GM12878 (cell line): ENCODE data around the gene DHFR. TPM values are rescaled to one million over a fixed set of nuclear protein-coding genes. Genes with fewer than 3 reads are reported as not detected.

ENCODE experiments used
- ATAC-seq: fragments of 200-7000 bp; cut with Tn5 transposase; 3 replicates; pipeline ENCODE4 v1.9.1; 2020; ENCODE audit warnings: mild to moderate bottlenecking, moderate library complexity
- BruUV-seq: library from RNA; stranded (reverse); fragments of 400-500 nt; replicated peaks from 2 replicates; lab custom pipeline; 2021; lab: Mats Ljungman, UMichigan
- CTCF ChIA-PET: fragments of 300-600 bp; sonication (Branson Sonifier 250); formaldehyde crosslinking; extraction: SDS; loops from one replicate; lab custom pipeline; 2021; ENCODE audit warnings: inconsistent platforms; lab: Yijun Ruan, JAX
- POLR2A ChIA-PET: fragments of 350-600 bp; formaldehyde crosslinking; extraction: SDS; loops from one replicate; lab custom pipeline; 2021; ENCODE audit warnings: inconsistent platforms; lab: Charles Lee
- RAD21 ChIA-PET: fragments of 300-600 bp; sonication (Branson Sonifier 250); formaldehyde crosslinking; loops from one replicate; lab custom pipeline; 2023; ENCODE audit warnings: antibody characterized with exemption; ENCODE audit not compliant: unreplicated experiment; lab: Charles Lee
- SMC1A ChIA-PET: fragments of 300-600 bp; sonication (Branson Sonifier 250); formaldehyde crosslinking; loops from one replicate; lab custom pipeline; 2023; ENCODE audit not compliant: unreplicated experiment, uncharacterized antibody; lab: Charles Lee
- DNase-seq: peaks from one replicate; pipeline ENCODE4 v3.0.0-alpha.2; 2011; ENCODE audit warnings: low read depth, low spot score
- FAIRE-seq: peaks from 3 replicates; lab custom pipeline; 2011; peaks lifted over from hg19 to GRCh38; lab: Jason Lieb, UNC
- H2AFZ ChIP-seq: 2 replicates; pipeline ENCODE4 v1.6.0; 2011; ENCODE audit warnings: low read depth, low read length, control low read depth; ENCODE audit not compliant: control insufficient read depth
- H3K27ac ChIP-seq: 2 replicates; pipeline ENCODE4 v1.5.1; 2011; ENCODE audit warnings: control low read depth; ENCODE audit not compliant: control insufficient read depth, insufficient read depth
- H3K27me3 ChIP-seq, 2 experiments: replicated peaks in 1 of 2; 2 replicates each; pipeline versions ENCODE4 v1.6.0 to v1.6.1; 2011; ENCODE audit warnings: low read length in 1 of 2; ENCODE audit not compliant: control insufficient read depth in 2 of 2, insufficient read depth in 2 of 2
- H3K36me3 ChIP-seq, 2 experiments: 2 replicates each; pipeline ENCODE4 v1.5.1; 2011; ENCODE audit warnings: low read length in 1 of 2; ENCODE audit not compliant: control insufficient read depth in 2 of 2, insufficient read depth in 2 of 2
- H3K4me1 ChIP-seq: 2 replicates; pipeline ENCODE4 v1.6.1; 2011; ENCODE audit warnings: mild to moderate bottlenecking, low read length, moderate library complexity, mixed read lengths; ENCODE audit not compliant: control insufficient read depth, insufficient read depth
- H3K4me2 ChIP-seq: 2 replicates; pipeline ENCODE4 v1.6.0; 2011; ENCODE audit warnings: control low read depth; ENCODE audit not compliant: control insufficient read depth, insufficient read depth
- H3K4me3 ChIP-seq: fragments of 200-600 bp; sonication (generic); 2 replicates; pipeline ENCODE4 v1.5.1; 2016
- H3K79me2 ChIP-seq: 2 replicates; pipeline ENCODE4 v1.6.0; 2011; ENCODE audit warnings: low read length; ENCODE audit not compliant: control insufficient read depth, insufficient read depth
- H3K9ac ChIP-seq: 2 replicates; pipeline ENCODE4 v1.8.0; 2011; ENCODE audit warnings: low read length, control low read depth, mixed read lengths; ENCODE audit not compliant: control insufficient read depth, insufficient read depth
- H3K9me3 ChIP-seq: replicated peaks from 3 replicates; pipeline ENCODE4 v1.5.1; 2011; ENCODE audit warnings: mild to moderate bottlenecking, low read length; ENCODE audit not compliant: control insufficient read depth, insufficient read depth
- H4K20me1 ChIP-seq: 2 replicates; pipeline ENCODE4 v1.6.0; 2011; ENCODE audit not compliant: control insufficient read depth, insufficient read depth
- CBFB ChIP-seq: IDR thresholded peaks from 2 replicates; pipeline ENCODE4 v1.6.1; 2016; ENCODE audit warnings: antibody characterized with exemption, low read depth
- CHD1 ChIP-seq: IDR thresholded peaks from 2 replicates; pipeline ENCODE4 v1.6.1; 2012; ENCODE audit warnings: low read depth, low read length, improper control_type of control experiment
- POLR2A ChIP-seq: IDR thresholded peaks from 2 replicates; pipeline ENCODE4 v1.6.1; 2011; ENCODE audit warnings: low read depth, mild to moderate bottlenecking, low read length
- TAF1 ChIP-seq: IDR thresholded peaks from 2 replicates; pipeline ENCODE4 v1.6.1; 2011; ENCODE audit warnings: mild to moderate bottlenecking, low read depth, low read length, borderline replicate concordance
- YY1 ChIP-seq: IDR thresholded peaks from 2 replicates; pipeline ENCODE4 v1.6.1; 2011; ENCODE audit warnings: low read depth, mild to moderate bottlenecking, low read length
- ZBED1 ChIP-seq: IDR thresholded peaks from 2 replicates; pipeline ENCODE4 v1.6.1; 2016; ENCODE audit warnings: borderline replicate concordance
- ZNF24 ChIP-seq: fragments of 450-650 bp; IDR thresholded peaks from 2 replicates; pipeline ENCODE4 v1.6.1; 2017; ENCODE audit warnings: antibody characterized with exemption, mild to moderate bottlenecking
- WGBS: methylation state at CpG from one replicate; pipeline ENCODE4 v1.1.6; 2016; ENCODE audit warnings: low lambda C conversion rate; ENCODE audit not compliant: insufficient replicate concordance, insufficient coverage; ENCODE audit errors: missing lambda C conversion rate; 5-methylcytosine and 5-hydroxymethylcytosine counted together
- in situ Hi-C: fragments of 300-500 bp; cut with MboI; formaldehyde crosslinking; loops from 9 replicates; pipeline ENCODE4 v1.14.3; 2018; ENCODE audit warnings: mixed read lengths
- intact Hi-C: fragments of 100-400 bp; cut with micrococcal nuclease; formaldehyde crosslinking; loops from one replicate; pipeline ENCODE4 v1.14.2; 2022; ENCODE audit not compliant: unreplicated experiment
- polyA plus RNA-seq, 11 experiments: library from polyadenylated mRNA; depleted of rRNA in 4 of 11; unstranded in 6 of 11; stranded (reverse) in 5 of 11; fragments of >200 nt; fragmentation: Nextera tagmentation in 4 of 11; fragmentation: Illumina TruSeq in 1 of 11; extraction: Ambion mirVana in 4 of 11; extraction: Trizol in 1 of 11; gene quantifications; 1 replicate in 1 of 11; 2 replicates in 10 of 11; pipeline versions ENCODE4 v1.2.1 to v1.2.3, GENCODE V29; 2011 to 2016; ENCODE audit warnings: inconsistent platforms in 2 of 11, missing spikeins in 2 of 11, low read depth in 1 of 11
- total RNA-seq, 4 experiments: library from RNA; depleted of rRNA in 3 of 4; stranded (reverse); fragments of >200 nt in 3 of 4; fragmentation: Illumina TruSeq in 1 of 4; extraction: Trizol in 1 of 4; gene quantifications; 2 replicates each; pipeline versions ENCODE4 v1.2.1 to v1.2.3, GENCODE V29; 2013 to 2021
- TF ChIP-seq, protein P1 (sequence below): IDR thresholded peaks from 2 replicates; pipeline ENCODE4 v1.6.1; 2012; ENCODE audit warnings: improper control_type of control experiment, low read depth, low read length; ENCODE audit not compliant: insufficient replicate concordance
- TF ChIP-seq, protein P2 (sequence below): IDR thresholded peaks from 2 replicates; pipeline ENCODE4 v1.6.1; 2012; ENCODE audit warnings: low read depth, low read length, improper control_type of control experiment
- TF ChIP-seq, protein P3 (sequence below): fragments of 450-650 bp; IDR thresholded peaks from 2 replicates; pipeline ENCODE4 v1.6.1; 2017; ENCODE audit warnings: mild to moderate bottlenecking, moderate library complexity
- TF ChIP-seq, protein P4 (sequence below): fragments of 450-650 bp; IDR thresholded peaks from 2 replicates; pipeline ENCODE4 v1.6.1; 2016; ENCODE audit warnings: mild to moderate bottlenecking, moderate library complexity, borderline replicate concordance

DHFR gene
- total and polyA plus RNA-seq, 10 of the 15 experiments (the other 5 are each of a cell fraction or from before 2014, with no cell fraction given): 57.9 to 143 (median 71.4) TPM

DNA sequence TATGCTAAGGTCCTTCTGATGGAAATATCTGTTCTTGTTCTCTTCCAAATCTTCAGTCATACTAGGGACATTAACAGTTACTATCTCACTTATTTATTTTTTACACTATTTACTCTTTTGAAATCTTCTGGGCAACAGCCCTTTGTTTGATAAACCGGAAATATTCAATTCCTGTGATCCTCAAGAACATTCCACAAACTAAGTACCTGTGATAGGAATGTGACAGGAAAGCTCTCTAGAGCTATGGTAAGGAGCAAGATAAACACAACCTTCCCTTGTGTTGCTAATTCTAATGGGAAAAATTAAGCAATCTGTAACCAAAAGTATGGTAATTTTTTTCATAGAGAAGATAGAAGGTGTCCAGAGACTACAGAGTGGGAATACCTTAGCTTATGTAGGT, 62.7 kb downstream of the DHFR start:
- Histone ChIP-seq H3K79me2 (no peaks in the 10 kb centered on the region), H4K20me1 (no peaks in the 10 kb centered on the region), H3K4me2 (no peak overlapping the region), H3K36me3 (no peaks in the 10 kb centered on the region), H2AFZ (no peak overlapping the region), H3K27ac (no peak overlapping the region), H3K9me3 (no peaks in the 10 kb centered on the region), H3K4me1 (no peaks in the 10 kb centered on the region), H3K27me3 (no peaks in the 10 kb centered on the region), H3K4me3 (no peak overlapping the region), H3K9ac (no peak overlapping the region)
- RAD21 ChIA-PET: interaction anchor here (0.6 kb wide), 1 partner anchor 1681 kb away, joined by 3 read pairs; no protein-coding TSS in a partner anchor
- FAIRE-seq: no peak
- POLR2A ChIA-PET: no interaction called here
- WGBS: 0% methylated on average over 1 of the region's 1 CpG
- ATAC-seq: no peak
- CTCF ChIA-PET: no interaction called here
- DNase-seq: no peak
- no TSS peak for BruUV-seq
- in situ Hi-C loops: no loop called here
- SMC1A ChIA-PET: interaction anchor here (1.0 kb wide), 1 partner anchor 16 kb away, joined by 3 read pairs; no protein-coding TSS in a partner anchor
- intact Hi-C loops: no loop called here
- TF ChIP-seq, protein P1, sequence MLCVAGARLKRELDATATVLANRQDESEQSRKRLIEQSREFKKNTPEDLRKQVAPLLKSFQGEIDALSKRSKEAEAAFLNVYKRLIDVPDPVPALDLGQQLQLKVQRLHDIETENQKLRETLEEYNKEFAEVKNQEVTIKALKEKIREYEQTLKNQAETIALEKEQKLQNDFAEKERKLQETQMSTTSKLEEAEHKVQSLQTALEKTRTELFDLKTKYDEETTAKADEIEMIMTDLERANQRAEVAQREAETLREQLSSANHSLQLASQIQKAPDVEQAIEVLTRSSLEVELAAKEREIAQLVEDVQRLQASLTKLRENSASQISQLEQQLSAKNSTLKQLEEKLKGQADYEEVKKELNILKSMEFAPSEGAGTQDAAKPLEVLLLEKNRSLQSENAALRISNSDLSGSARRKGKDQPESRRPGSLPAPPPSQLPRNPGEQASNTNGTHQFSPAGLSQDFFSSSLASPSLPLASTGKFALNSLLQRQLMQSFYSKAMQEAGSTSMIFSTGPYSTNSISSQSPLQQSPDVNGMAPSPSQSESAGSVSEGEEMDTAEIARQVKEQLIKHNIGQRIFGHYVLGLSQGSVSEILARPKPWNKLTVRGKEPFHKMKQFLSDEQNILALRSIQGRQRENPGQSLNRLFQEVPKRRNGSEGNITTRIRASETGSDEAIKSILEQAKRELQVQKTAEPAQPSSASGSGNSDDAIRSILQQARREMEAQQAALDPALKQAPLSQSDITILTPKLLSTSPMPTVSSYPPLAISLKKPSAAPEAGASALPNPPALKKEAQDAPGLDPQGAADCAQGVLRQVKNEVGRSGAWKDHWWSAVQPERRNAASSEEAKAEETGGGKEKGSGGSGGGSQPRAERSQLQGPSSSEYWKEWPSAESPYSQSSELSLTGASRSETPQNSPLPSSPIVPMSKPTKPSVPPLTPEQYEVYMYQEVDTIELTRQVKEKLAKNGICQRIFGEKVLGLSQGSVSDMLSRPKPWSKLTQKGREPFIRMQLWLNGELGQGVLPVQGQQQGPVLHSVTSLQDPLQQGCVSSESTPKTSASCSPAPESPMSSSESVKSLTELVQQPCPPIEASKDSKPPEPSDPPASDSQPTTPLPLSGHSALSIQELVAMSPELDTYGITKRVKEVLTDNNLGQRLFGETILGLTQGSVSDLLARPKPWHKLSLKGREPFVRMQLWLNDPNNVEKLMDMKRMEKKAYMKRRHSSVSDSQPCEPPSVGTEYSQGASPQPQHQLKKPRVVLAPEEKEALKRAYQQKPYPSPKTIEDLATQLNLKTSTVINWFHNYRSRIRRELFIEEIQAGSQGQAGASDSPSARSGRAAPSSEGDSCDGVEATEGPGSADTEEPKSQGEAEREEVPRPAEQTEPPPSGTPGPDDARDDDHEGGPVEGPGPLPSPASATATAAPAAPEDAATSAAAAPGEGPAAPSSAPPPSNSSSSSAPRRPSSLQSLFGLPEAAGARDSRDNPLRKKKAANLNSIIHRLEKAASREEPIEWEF: no peak
- TF ChIP-seq, protein P2, sequence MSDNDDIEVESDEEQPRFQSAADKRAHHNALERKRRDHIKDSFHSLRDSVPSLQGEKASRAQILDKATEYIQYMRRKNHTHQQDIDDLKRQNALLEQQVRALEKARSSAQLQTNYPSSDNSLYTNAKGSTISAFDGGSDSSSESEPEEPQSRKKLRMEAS: no peak
- TF ChIP-seq, protein P3, sequence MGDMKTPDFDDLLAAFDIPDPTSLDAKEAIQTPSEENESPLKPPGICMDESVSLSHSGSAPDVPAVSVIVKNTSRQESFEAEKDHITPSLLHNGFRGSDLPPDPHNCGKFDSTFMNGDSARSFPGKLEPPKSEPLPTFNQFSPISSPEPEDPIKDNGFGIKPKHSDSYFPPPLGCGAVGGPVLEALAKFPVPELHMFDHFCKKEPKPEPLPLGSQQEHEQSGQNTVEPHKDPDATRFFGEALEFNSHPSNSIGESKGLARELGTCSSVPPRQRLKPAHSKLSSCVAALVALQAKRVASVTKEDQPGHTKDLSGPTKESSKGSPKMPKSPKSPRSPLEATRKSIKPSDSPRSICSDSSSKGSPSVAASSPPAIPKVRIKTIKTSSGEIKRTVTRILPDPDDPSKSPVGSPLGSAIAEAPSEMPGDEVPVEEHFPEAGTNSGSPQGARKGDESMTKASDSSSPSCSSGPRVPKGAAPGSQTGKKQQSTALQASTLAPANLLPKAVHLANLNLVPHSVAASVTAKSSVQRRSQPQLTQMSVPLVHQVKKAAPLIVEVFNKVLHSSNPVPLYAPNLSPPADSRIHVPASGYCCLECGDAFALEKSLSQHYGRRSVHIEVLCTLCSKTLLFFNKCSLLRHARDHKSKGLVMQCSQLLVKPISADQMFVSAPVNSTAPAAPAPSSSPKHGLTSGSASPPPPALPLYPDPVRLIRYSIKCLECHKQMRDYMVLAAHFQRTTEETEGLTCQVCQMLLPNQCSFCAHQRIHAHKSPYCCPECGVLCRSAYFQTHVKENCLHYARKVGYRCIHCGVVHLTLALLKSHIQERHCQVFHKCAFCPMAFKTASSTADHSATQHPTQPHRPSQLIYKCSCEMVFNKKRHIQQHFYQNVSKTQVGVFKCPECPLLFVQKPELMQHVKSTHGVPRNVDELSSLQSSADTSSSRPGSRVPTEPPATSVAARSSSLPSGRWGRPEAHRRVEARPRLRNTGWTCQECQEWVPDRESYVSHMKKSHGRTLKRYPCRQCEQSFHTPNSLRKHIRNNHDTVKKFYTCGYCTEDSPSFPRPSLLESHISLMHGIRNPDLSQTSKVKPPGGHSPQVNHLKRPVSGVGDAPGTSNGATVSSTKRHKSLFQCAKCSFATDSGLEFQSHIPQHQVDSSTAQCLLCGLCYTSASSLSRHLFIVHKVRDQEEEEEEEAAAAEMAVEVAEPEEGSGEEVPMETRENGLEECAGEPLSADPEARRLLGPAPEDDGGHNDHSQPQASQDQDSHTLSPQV: no peak
- TF ChIP-seq TAF1 (no peak), POLR2A (no peak), ZBED1 (no peak), ZNF24 (no peak), CBFB (no peak), CHD1 (no peak), YY1 (no peak)
- TF ChIP-seq, protein P4, sequence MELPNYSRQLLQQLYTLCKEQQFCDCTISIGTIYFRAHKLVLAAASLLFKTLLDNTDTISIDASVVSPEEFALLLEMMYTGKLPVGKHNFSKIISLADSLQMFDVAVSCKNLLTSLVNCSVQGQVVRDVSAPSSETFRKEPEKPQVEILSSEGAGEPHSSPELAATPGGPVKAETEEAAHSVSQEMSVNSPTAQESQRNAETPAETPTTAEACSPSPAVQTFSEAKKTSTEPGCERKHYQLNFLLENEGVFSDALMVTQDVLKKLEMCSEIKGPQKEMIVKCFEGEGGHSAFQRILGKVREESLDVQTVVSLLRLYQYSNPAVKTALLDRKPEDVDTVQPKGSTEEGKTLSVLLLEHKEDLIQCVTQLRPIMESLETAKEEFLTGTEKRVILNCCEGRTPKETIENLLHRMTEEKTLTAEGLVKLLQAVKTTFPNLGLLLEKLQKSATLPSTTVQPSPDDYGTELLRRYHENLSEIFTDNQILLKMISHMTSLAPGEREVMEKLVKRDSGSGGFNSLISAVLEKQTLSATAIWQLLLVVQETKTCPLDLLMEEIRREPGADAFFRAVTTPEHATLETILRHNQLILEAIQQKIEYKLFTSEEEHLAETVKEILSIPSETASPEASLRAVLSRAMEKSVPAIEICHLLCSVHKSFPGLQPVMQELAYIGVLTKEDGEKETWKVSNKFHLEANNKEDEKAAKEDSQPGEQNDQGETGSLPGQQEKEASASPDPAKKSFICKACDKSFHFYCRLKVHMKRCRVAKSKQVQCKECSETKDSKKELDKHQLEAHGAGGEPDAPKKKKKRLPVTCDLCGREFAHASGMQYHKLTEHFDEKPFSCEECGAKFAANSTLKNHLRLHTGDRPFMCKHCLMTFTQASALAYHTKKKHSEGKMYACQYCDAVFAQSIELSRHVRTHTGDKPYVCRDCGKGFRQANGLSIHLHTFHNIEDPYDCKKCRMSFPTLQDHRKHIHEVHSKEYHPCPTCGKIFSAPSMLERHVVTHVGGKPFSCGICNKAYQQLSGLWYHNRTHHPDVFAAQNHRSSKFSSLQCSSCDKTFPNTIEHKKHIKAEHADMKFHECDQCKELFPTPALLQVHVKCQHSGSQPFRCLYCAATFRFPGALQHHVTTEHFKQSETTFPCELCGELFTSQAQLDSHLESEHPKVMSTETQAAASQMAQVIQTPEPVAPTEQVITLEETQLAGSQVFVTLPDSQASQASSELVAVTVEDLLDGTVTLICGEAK: no peak
